PFSK-1 (cell line): Measurements from ENCODE around the gene AOPEP.

Source experiments
- FOXP2 ChIP-seq: optimal IDR thresholded peaks from 2 replicates; pipeline ENCODE3; 2011; ENCODE audit warnings: borderline replicate concordance, control low read depth, inconsistent platforms; ENCODE audit not compliant: insufficient read depth; ENCODE audit errors: extremely low read length, extremely low read depth
- POLR2AphosphoS5 ChIP-seq: IDR thresholded peaks from 2 replicates; pipeline ENCODE4 v1.6.1; 2012; ENCODE audit warnings: low read depth, mild to moderate bottlenecking, control low read depth, low read length, moderate library complexity
- REST ChIP-seq, 2 experiments: IDR thresholded peaks; 2 replicates each; pipeline versions ENCODE4 v1.6.1 to v1.8.0; 2011 to 2012; ENCODE audit warnings: low read depth in 2 of 2, low read length in 2 of 2, control low read depth in 1 of 2, inconsistent platforms in 1 of 2, mild to moderate bottlenecking in 1 of 2, moderate library complexity in 1 of 2; ENCODE audit not compliant: insufficient read depth in 1 of 2
- SIN3A ChIP-seq: IDR thresholded peaks from 2 replicates; pipeline ENCODE4 v1.6.1; 2012; ENCODE audit warnings: mild to moderate bottlenecking, low read length, moderate library complexity, borderline replicate concordance; ENCODE audit not compliant: insufficient read depth
- TAF1 ChIP-seq: IDR thresholded peaks from 2 replicates; pipeline ENCODE4 v1.6.1; 2012; ENCODE audit warnings: low read length, control low read depth, borderline replicate concordance; ENCODE audit not compliant: insufficient read depth

AOPEP gene

DNA sequence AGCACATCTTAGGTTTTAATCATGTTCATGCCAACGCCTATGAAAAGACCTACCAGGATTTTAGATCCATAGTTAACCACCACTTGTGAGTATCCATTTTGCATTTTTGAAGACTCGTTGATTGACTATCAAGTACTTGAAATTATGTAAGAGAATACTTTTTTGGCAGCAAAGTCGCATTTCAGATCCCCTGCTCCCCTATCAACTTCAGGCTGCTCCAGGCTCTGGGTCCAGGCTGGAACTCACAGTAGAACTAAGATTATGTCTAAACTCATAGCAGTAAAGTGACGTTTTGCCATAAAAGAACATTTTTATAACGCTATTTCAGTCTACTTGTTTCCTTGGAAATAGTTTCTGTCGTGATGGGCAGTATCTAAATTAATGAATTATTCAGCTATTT is 323.3 kb downstream of the AOPEP start:
- TF ChIP-seq REST (IDR thresholded peaks at IDR 0.05; ENCODE audit: insufficient read depth in 1 of 2, low read depth in 2 of 2, low read length in 2 of 2), result no peak

GRCh38 chr9:95053611-95054570 is 327.4 kb downstream of the AOPEP start:
- TF ChIP-seq SIN3A (no peak), REST (IDR thresholded peaks at IDR 0.05; ENCODE audit: insufficient read depth in 1 of 2, low read depth in 2 of 2, low read length in 2 of 2) (no peak), TAF1 (no peak), POLR2AphosphoS5 (no peak), FOXP2 (no peak)

DNA sequence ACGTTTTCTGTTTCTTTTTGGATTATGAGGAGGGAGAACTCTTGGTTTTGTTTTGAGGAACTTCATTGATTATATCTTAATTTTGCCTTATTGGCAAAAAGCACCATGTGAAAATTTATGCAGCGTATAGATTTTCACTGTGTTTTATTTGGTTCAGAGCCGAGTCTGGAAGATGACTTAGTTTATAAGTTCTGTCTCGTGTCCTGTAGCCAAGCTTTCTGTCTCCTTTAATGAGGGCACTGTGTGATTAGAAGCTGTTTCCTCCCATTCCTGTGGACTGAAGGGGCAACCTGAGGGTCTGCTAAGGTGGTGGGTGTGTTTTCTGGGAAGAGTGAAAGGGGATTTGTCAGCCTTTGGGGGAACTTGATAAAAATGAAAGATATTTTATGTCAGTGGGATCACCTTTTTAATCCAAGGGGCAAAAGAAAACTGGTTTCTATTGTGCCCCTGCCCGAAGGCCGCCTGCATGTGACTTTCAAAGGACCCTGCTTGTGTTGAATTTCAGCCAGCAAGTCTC is 328.9 kb downstream of the AOPEP start:
- no peak for TF ChIP-seq POLR2AphosphoS5
- no peak for TF ChIP-seq SIN3A

DNA sequence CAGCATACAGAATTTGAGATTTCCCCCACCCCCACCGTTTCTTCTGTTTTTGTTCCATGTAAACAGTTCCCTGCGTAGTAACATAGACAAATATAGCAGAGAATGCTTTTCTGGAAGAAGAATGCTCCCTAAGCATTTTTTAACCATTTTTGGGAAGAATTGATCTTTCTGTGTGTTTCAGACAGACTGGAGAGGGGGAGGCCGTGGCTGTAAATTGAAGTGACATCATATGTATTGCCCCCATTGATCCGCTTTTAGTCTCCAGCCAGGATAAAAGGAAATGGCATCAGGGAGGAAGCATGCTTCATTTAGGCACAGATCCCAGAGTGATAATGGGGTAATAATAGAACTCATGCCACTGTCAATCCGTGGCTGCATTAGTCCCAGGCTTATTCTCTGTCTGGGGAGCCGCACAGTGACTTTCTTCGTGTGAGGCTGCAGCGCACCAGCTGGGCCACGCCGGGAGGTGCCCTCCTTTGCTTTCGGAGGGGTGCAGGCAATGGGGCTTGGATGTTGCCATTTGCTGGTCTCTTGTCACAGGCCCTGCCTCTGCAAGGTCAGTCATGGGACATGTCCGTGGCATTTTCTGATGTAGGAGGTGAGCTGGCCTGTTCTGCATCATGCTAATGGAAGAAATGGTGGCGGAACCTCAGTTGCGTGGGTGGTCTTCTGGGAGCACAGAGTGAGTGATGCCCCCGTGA is 329.5 kb downstream of the AOPEP start:
- TF ChIP-seq REST (IDR thresholded peaks at IDR 0.05; ENCODE audit: insufficient read depth in 1 of 2, low read depth in 2 of 2, low read length in 2 of 2), result no peak
- TF ChIP-seq POLR2AphosphoS5, result no peak
- no peak for TF ChIP-seq FOXP2

- TF ChIP-seq FOXP2, result no peak
- TF ChIP-seq TAF1, result no peak
- no peak for TF ChIP-seq POLR2AphosphoS5
- no peak for TF ChIP-seq SIN3A
- TF ChIP-seq REST (IDR thresholded peaks at IDR 0.05; ENCODE audit: insufficient read depth in 1 of 2, low read depth in 2 of 2, low read length in 2 of 2), result no peak
Measured at GRCh38 chr9:95057101-95057500, 330.6 kb downstream of the AOPEP start.
